GM21515 (cell line): ENCODE data around the gene TRIM39.
"Not testable (repeated sequence)": the region's sequence is repeated elsewhere in the genome, so short reads cannot be mapped to it uniquely, and the experiment has no call there.

Source experiments
- ATAC-seq: cut with Tn5 transposase; IDR thresholded peaks from one replicate; pipeline ENCODE4 v1.9.1; 2021; ENCODE audit not compliant: unreplicated experiment

The TRIM39 gene

GRCh38 chr6:30361661-30362060, 34.9 kb downstream of the TRIM39 start:
- no peak for ATAC-seq

DNA sequence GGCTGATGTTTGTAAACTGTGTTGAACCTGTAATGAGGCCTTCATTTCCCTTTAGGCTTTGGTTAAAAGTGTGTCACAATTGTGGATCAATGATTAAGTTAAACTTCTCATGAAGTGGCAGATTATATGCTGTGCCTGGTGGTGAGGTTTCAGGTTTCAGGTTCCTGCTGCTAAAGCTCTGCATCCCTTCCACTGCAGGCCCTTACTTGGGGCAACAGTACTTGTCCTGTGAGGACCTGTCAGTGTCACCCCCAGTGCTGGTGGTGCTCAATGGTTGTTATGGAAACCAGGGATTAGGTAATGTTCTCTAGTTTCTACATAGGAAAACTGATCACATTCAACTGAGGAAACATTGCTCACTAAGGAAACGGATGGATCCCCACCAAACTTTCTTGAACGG, 36.7 kb downstream of the TRIM39 start:
- no peak for ATAC-seq

DNA sequence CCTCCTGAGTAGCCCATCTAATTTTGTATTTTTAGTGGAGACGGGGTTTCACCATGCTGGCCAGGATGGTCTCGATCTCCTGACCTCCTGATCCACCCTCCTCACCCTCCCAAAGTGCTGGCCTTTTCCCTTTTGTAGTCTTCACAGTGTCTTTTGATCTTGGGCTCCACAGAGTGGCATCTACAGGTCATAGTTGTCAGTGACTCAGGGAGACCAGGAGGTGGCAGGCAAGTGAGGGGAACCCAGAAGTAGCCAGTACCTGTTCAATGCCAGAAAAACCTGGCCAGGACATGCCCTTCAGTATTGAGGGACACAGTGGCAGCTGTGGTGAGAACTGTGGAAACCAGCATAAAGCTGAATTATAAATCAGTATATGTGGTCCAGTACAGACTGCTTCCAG, 37.9 kb downstream of the TRIM39 start:
- no peak for ATAC-seq

- not testable (repeated sequence) for ATAC-seq
Observed at GRCh38 chr6:30369280-30369679, 42.6 kb downstream of the TRIM39 start.

DNA sequence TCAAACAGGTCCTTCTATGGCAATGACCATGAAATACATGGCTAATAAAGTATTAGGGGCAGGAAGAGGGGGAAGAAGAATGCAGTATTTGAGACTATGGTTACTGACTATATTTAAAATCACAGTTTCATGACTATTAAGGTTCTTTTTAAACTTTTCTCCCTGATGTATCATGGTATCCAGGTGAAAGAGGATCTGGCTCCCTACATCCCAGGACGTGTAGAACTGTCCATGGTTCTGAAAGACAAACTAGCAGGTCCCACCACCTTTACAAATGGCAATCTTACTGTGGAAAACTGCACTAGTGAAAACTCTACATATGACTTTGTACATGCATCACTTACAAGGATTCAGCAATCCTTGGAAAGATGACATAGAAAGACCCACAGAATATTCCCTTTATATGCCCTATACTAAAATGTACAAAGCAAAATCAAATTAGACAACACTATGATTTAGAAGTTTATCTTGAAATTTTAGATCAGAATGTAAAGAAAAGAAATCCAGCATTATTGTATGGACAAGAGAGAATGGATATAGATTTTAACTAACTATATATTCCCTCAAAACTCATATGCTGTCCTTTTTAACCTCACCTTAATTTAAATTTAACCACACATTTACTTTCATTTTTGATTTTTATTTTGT, 51.7 kb downstream of the TRIM39 start:
- ATAC-seq: no peak

DNA sequence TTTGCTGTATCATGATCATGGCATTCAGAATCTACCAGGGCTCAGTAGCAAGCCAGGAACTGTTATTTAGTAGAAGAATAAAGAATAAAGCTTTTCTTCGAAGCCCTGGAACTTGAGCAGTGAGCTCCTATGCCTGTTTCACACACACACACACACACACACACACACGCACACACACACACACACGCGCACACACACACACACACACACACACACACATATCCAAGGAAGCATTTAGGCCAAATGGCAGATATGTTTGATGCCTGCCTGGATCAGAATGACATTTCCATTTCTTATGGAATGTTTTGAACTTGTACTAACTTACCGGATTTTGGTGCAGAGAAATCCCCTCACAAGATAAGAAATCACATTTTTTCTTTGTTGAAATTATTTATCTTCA, 53.7 kb downstream of the TRIM39 start:
- no peak for ATAC-seq

- no peak for ATAC-seq
Observed at GRCh38 chr6:30386166-30386565, 59.4 kb downstream of the TRIM39 start.

- ATAC-seq: no peak
Observed at GRCh38 chr6:30391240-30391639, 64.5 kb downstream of the TRIM39 start.
